ENCODE measurements around the gene CADM3. TPM values are rescaled to one million over a fixed set of nuclear protein-coding genes. Genes with fewer than 3 reads are reported as not detected.

CADM3 gene
- total RNA-seq, 1 donor from 2014 or later = 23.8 TPM

DNA sequence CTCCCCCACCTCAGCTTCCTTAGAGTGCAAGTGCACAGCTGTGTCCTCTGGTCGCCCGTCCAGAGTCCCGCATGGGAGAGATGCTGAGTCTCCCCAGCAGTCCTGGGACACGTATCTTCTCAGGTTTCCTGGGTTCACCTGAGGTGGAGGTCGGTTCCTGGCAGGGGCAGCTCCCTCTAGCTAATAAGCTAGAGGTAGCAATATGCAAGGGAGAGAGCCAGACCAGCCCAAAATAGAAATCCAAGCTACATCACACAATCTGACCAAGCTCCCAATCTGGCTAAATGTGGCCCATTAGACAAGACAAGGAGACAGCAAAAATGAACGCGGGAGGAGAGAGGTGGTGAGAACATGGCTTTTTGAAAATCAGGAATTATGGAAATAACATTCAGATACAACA, 30.9 kb upstream of the CADM3 start:
- H3K9me3 ChIP-seq = no peaks in the 10 kb centered on the region
- intact Hi-C loops (cut with DNase I) = no loop called here
- DNase-seq (ENCODE audit: extremely low spot score in 2 of 2) = no peak
- H3K4me1 ChIP-seq = no peaks in the 10 kb centered on the region
- no peaks in the 10 kb centered on the region for H3K27me3 ChIP-seq
- TF ChIP-seq, protein P1, sequence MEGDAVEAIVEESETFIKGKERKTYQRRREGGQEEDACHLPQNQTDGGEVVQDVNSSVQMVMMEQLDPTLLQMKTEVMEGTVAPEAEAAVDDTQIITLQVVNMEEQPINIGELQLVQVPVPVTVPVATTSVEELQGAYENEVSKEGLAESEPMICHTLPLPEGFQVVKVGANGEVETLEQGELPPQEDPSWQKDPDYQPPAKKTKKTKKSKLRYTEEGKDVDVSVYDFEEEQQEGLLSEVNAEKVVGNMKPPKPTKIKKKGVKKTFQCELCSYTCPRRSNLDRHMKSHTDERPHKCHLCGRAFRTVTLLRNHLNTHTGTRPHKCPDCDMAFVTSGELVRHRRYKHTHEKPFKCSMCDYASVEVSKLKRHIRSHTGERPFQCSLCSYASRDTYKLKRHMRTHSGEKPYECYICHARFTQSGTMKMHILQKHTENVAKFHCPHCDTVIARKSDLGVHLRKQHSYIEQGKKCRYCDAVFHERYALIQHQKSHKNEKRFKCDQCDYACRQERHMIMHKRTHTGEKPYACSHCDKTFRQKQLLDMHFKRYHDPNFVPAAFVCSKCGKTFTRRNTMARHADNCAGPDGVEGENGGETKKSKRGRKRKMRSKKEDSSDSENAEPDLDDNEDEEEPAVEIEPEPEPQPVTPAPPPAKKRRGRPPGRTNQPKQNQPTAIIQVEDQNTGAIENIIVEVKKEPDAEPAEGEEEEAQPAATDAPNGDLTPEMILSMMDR (IDR thresholded peaks at IDR 0.05) = no peak
- TF ChIP-seq POLR2AphosphoS5 (IDR thresholded peaks at IDR 0.05; ENCODE audit: insufficient read depth in 1 of 2, low read depth in 1 of 2) (no peak), POLR2A (IDR thresholded peaks at IDR 0.05) (no peak)
- H3K4me3 ChIP-seq = no peak overlapping the region
- H3K36me3 ChIP-seq = no peaks in the 10 kb centered on the region
- no peak overlapping the region for H3K27ac ChIP-seq

DNA sequence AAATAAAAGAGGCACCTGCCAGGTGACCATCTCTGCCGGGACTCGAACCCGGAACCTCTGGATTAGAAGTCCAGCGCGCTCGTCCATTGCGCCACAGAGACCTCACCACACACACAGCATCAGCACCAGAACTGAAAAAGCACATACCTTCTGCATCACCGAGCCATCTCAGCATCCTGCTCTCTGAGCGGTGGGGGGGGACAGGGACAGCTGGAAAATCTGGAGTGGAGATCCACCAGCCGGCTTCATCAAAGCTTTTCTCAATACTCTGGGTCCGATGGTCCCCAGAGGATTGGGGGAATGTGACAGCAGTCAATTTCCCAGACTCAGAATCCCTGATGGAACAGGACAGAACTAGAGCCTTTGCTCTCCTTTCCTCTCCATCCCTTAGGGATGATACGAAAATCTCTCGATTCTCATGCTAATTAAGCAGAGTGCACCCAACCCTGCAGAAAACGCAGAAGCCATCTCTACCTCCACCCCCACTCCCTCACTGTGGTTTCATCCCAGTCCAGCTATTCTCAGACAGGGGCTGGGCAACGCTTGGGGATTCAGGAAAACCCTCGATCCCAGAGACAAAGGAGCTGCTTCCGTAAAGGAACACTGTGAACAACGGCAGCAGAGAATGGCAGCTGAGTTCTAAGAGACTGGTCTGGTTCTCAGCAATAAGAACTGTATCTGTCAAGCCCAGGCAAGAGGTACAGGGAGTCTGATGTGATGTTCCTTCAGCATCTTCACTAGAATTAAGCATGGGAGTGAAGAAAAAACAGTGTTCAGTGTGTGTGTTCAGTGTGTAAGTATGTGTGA, 29.6 kb upstream of the CADM3 start:
- TF ChIP-seq POLR2A (IDR thresholded peaks at IDR 0.05) (no peak), POLR2AphosphoS5 (IDR thresholded peaks at IDR 0.05; ENCODE audit: insufficient read depth in 1 of 2, low read depth in 1 of 2) (no peak)
- TF ChIP-seq, protein P1 (IDR thresholded peaks at IDR 0.05) = no peak
- intact Hi-C loops (cut with DNase I) = no loop called here
- H3K9me3 ChIP-seq = no peaks in the 10 kb centered on the region
- no peaks in the 10 kb centered on the region for H3K36me3 ChIP-seq
- H3K27me3 ChIP-seq = no peaks in the 10 kb centered on the region
- no peak for DNase-seq (ENCODE audit: extremely low spot score in 2 of 2)
- no peak overlapping the region for H3K27ac ChIP-seq
- H3K4me1 ChIP-seq = no peaks in the 10 kb centered on the region
- no peak overlapping the region for H3K4me3 ChIP-seq

DNA sequence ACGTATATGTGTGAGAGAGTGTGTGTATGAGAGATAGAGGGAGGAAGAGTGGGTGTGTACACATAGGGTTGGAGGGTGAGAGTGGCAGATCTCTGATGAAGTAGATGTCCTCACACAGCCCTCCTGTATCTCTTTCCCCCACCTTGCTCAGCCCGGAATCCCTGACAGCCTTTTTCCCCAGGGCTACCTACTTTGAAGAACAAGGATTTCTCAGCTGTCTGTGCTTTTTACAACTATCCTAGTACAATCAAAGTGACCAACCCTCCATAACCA, 29.1 kb upstream of the CADM3 start:
- no peaks in the 10 kb centered on the region for H3K4me1 ChIP-seq
- TF ChIP-seq, protein P1 (IDR thresholded peaks at IDR 0.05) = no peak
- TF ChIP-seq POLR2A (IDR thresholded peaks at IDR 0.05) (no peak), POLR2AphosphoS5 (IDR thresholded peaks at IDR 0.05; ENCODE audit: insufficient read depth in 1 of 2, low read depth in 1 of 2) (no peak)
- H3K9me3 ChIP-seq = no peaks in the 10 kb centered on the region
- no peak overlapping the region for H3K27ac ChIP-seq
- intact Hi-C loops (cut with DNase I) = no loop called here
- H3K27me3 ChIP-seq = no peaks in the 10 kb centered on the region
- H3K4me3 ChIP-seq = no peak overlapping the region
- no peak for DNase-seq (ENCODE audit: extremely low spot score in 2 of 2)
- no peaks in the 10 kb centered on the region for H3K36me3 ChIP-seq

DNA sequence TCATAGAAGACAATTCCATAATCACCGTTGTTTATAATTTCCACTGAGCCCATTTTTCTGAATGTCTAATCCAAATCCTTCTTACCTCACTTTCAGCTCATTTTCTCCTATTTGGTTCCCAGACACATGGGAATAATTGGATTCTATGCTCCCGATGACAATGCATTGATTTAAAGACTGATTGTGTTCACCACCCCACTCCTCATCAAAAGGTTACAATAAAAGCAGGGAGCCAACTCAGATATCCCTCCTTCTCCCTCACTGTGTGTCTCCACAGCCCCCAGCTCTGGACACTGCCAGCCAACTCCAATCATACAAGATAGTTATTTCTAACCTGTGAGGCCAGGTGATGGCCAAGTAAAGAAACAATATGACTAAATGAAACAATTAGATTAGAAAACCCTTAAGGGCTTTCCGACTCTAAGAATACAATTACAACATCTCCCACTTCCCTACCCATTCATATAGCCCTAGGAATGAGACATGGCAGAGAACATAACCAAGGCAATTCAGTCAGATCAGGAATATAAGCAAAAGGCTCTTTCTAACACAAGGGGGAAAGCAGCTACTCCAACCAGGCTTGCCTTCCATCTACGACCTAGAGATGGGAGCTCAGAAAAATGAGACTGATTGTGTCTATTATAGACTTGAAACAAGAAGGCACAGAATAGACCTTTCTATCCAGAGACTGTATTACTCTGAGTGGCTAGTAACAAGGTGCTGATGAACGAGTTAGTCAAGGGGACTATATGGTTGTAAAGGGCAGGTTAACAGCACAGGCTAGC, 28.5 kb upstream of the CADM3 start:
- Histone ChIP-seq H3K4me1 (no peaks in the 10 kb centered on the region), H3K9me3 (no peaks in the 10 kb centered on the region), H3K27me3 (no peaks in the 10 kb centered on the region), H3K27ac (no peak overlapping the region), H3K36me3 (no peaks in the 10 kb centered on the region), H3K4me3 (no peak overlapping the region)
- intact Hi-C loops (cut with DNase I) = no loop called here
- no peak for DNase-seq (ENCODE audit: extremely low spot score in 2 of 2)
- TF ChIP-seq POLR2AphosphoS5 (IDR thresholded peaks at IDR 0.05; ENCODE audit: insufficient read depth in 1 of 2, low read depth in 1 of 2) (no peak), POLR2A (IDR thresholded peaks at IDR 0.05) (no peak)
- TF ChIP-seq, protein P1 (IDR thresholded peaks at IDR 0.05) = no peak

DNA sequence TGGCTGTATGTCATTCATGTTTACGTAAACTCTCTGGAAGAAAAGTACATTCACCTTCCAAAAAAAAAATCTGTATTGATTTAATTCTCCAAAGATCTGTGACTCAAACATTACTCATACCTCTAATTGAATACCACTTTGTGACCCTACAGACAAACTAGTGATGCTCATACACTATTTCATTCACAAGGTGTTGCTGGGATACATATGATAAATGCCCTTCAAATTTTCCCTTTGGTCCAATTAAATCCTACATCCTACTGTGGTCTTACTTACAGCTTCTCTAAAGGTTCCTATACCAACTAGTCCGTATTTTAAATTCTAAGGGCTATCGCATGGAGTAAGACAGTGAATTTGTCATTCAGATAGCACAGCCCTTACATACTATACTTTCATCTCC, 26.8 kb upstream of the CADM3 start:
- Histone ChIP-seq H3K4me1 (no peaks in the 10 kb centered on the region), H3K9me3 (no peaks in the 10 kb centered on the region), H3K27me3 (no peaks in the 10 kb centered on the region), H3K36me3 (no peaks in the 10 kb centered on the region), H3K27ac (no peak overlapping the region), H3K4me3 (no peak overlapping the region)
- TF ChIP-seq POLR2AphosphoS5 (IDR thresholded peaks at IDR 0.05; ENCODE audit: insufficient read depth in 1 of 2, low read depth in 1 of 2) (no peak), POLR2A (IDR thresholded peaks at IDR 0.05) (no peak)
- TF ChIP-seq, protein P1 (IDR thresholded peaks at IDR 0.05) = no peak
- no peak for DNase-seq (ENCODE audit: extremely low spot score in 2 of 2)
- intact Hi-C loops (cut with DNase I) = no loop called here
